ENCODE measurements around the gene ZCCHC2.

The ZCCHC2 gene

GRCh38 chr18:62564044-62564443 is 41.2 kb downstream of the ZCCHC2 start:
- H4K20me1 ChIP-seq (ENCODE audit: insufficient read depth, low read length): no peaks in the 10 kb centered on the region
- no peaks in the 10 kb centered on the region for H3K9me2 ChIP-seq (ENCODE audit: low read depth, low read length)
- H3K27ac ChIP-seq (ENCODE audit: low read depth, low read length, poor library complexity, severe bottlenecking): no peak overlapping the region
- H3K27me3 ChIP-seq (ENCODE audit: insufficient read depth, low read length): no peaks in the 10 kb centered on the region
- H3K4me1 ChIP-seq (ENCODE audit: insufficient read depth, low read length, severe bottlenecking): no peaks in the 10 kb centered on the region
- H3K9me3 ChIP-seq (ENCODE audit: low read length): no peaks in the 10 kb centered on the region
- no peak overlapping the region for H3K9ac ChIP-seq (ENCODE audit: low read length)
- no peak overlapping the region for H2AFZ ChIP-seq (ENCODE audit: low read length)
- TF ChIP-seq CTCF (IDR thresholded peaks at IDR 0.05; ENCODE audit: low read length) (no peak), EZH2 (IDR thresholded peaks at IDR 0.05; ENCODE audit: borderline replicate concordance, low read length) (no peak)
- H3K4me3 ChIP-seq (ENCODE audit: low read depth, low read length, poor library complexity, severe bottlenecking): no peak overlapping the region
- no peaks in the 10 kb centered on the region for H3K79me2 ChIP-seq (ENCODE audit: insufficient read depth, low read length)
- H3F3A ChIP-seq (ENCODE audit: insufficient read depth, low read length): no peaks in the 10 kb centered on the region
- peaks cover 86% of the 10 kb centered on the region for H3K36me3 ChIP-seq (ENCODE audit: insufficient read depth, low read length)
- no peak overlapping the region for H3K4me2 ChIP-seq (ENCODE audit: low read length)

GRCh38 chr18:62566199-62566598 is 43.4 kb downstream of the ZCCHC2 start:
- peaks cover 86% of the 10 kb centered on the region for H3K36me3 ChIP-seq (ENCODE audit: insufficient read depth, low read length)
- H3K4me3 ChIP-seq (ENCODE audit: low read depth, low read length, poor library complexity, severe bottlenecking): no peak overlapping the region
- H3K4me2 ChIP-seq (ENCODE audit: low read length): no peak overlapping the region

GRCh38 chr18:62566818-62567217 is 44.0 kb downstream of the ZCCHC2 start:
- no peaks in the 10 kb centered on the region; the same call in 1 of the 2 replicates for H3F3A ChIP-seq (ENCODE audit: insufficient read depth, low read length)
- no peak overlapping the region for H2AFZ ChIP-seq (ENCODE audit: low read length)
- H3K9me3 ChIP-seq (ENCODE audit: low read length): no peaks in the 10 kb centered on the region
- TF ChIP-seq EZH2 (IDR thresholded peaks at IDR 0.05; ENCODE audit: borderline replicate concordance, low read length) (no peak), CTCF (IDR thresholded peaks at IDR 0.05; ENCODE audit: low read length) (no peak)
- H3K9ac ChIP-seq (ENCODE audit: low read length): no peak overlapping the region
- H3K36me3 ChIP-seq (ENCODE audit: insufficient read depth, low read length): peaks cover 86% of the 10 kb centered on the region
- H4K20me1 ChIP-seq (ENCODE audit: insufficient read depth, low read length): no peaks in the 10 kb centered on the region
- H3K79me2 ChIP-seq (ENCODE audit: insufficient read depth, low read length): no peaks in the 10 kb centered on the region
- no peak overlapping the region for H3K4me3 ChIP-seq (ENCODE audit: low read depth, low read length, poor library complexity, severe bottlenecking)
- no peaks in the 10 kb centered on the region for H3K9me2 ChIP-seq (ENCODE audit: low read depth, low read length)
- H3K4me1 ChIP-seq (ENCODE audit: insufficient read depth, low read length, severe bottlenecking): no peaks in the 10 kb centered on the region
- H3K4me2 ChIP-seq (ENCODE audit: low read length): no peak overlapping the region
- H3K27ac ChIP-seq (ENCODE audit: low read depth, low read length, poor library complexity, severe bottlenecking): no peak overlapping the region
- no peaks in the 10 kb centered on the region for H3K27me3 ChIP-seq (ENCODE audit: insufficient read depth, low read length)

More at GRCh38 chr18:62566199-62566598, 43.4 kb downstream of the ZCCHC2 start:
- H2AFZ ChIP-seq (ENCODE audit: low read length): no peak overlapping the region
- no peaks in the 10 kb centered on the region for H3K9me3 ChIP-seq (ENCODE audit: low read length)
- no peaks in the 10 kb centered on the region for H4K20me1 ChIP-seq (ENCODE audit: insufficient read depth, low read length)
- TF ChIP-seq CTCF (IDR thresholded peaks at IDR 0.05; ENCODE audit: low read length) (peak; percentile 20; the same call in 1 of the 2 replicates), EZH2 (IDR thresholded peaks at IDR 0.05; ENCODE audit: borderline replicate concordance, low read length) (no peak)
- no peaks in the 10 kb centered on the region for H3K27me3 ChIP-seq (ENCODE audit: insufficient read depth, low read length)
- H3K9ac ChIP-seq (ENCODE audit: low read length): no peak overlapping the region
- H3K4me1 ChIP-seq (ENCODE audit: insufficient read depth, low read length, severe bottlenecking): no peaks in the 10 kb centered on the region
- H3F3A ChIP-seq (ENCODE audit: insufficient read depth, low read length): no peaks in the 10 kb centered on the region; the same call in 1 of the 2 replicates
- H3K27ac ChIP-seq (ENCODE audit: low read depth, low read length, poor library complexity, severe bottlenecking): no peak overlapping the region
- H3K9me2 ChIP-seq (ENCODE audit: low read depth, low read length): no peaks in the 10 kb centered on the region
- no peaks in the 10 kb centered on the region for H3K79me2 ChIP-seq (ENCODE audit: insufficient read depth, low read length)

Measured in OCI-LY1 (cell line).